ENCODE results near the gene INSYN1. TPM values are rescaled to one million over a fixed set of nuclear protein-coding genes. Genes with fewer than 3 reads are reported as not detected.

Gene INSYN1
- total and polyA plus RNA-seq, 9 of the 15 experiments (the other 6 are each of a cell fraction or from before 2014, with no cell fraction given): not detected

- no peak for TF ChIP-seq E4F1 (CRISPR knock-in tag; IDR thresholded peaks at IDR 0.05; ENCODE audit: borderline replicate concordance)
- TF ChIP-seq ZNF778 (CRISPR knock-in tag; IDR thresholded peaks at IDR 0.05): no peak
- TF ChIP-seq, protein P1, sequence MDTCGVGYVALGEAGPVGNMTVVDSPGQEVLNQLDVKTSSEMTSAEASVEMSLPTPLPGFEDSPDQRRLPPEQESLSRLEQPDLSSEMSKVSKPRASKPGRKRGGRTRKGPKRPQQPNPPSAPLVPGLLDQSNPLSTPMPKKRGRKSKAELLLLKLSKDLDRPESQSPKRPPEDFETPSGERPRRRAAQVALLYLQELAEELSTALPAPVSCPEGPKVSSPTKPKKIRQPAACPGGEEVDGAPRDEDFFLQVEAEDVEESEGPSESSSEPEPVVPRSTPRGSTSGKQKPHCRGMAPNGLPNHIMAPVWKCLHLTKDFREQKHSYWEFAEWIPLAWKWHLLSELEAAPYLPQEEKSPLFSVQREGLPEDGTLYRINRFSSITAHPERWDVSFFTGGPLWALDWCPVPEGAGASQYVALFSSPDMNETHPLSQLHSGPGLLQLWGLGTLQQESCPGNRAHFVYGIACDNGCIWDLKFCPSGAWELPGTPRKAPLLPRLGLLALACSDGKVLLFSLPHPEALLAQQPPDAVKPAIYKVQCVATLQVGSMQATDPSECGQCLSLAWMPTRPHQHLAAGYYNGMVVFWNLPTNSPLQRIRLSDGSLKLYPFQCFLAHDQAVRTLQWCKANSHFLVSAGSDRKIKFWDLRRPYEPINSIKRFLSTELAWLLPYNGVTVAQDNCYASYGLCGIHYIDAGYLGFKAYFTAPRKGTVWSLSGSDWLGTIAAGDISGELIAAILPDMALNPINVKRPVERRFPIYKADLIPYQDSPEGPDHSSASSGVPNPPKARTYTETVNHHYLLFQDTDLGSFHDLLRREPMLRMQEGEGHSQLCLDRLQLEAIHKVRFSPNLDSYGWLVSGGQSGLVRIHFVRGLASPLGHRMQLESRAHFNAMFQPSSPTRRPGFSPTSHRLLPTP (IDR thresholded peaks at IDR 0.05; ENCODE audit: borderline replicate concordance, extremely low read depth, insufficient read length): no peak
- TF ChIP-seq ZNF24 (IDR thresholded peaks at IDR 0.05): no peak
- no peak for TF ChIP-seq LCOR (CRISPR knock-in tag; IDR thresholded peaks at IDR 0.05)
Measured at GRCh38 chr15:73789521-73790240, 36.5 kb upstream of the INSYN1 start (continued).

Measured in K562 (cell line).